Lung (tissue), 12 donors: ENCODE results near the gene BCAS3. TPM values are rescaled to one million over a fixed set of nuclear protein-coding genes. Genes with fewer than 3 reads are reported as not detected.
"Not testable (repeated sequence)": the region's sequence is repeated elsewhere in the genome, so short reads cannot be mapped to it uniquely, and the experiment has no call there.

ENCODE experiments used
- ATAC-seq: fragments of 200-7000 bp; cut with Tn5 transposase; one replicate; pipeline ENCODE4 v1.9.1; 2020; ENCODE audit warnings: moderate number of reproducible peaks; ENCODE audit not compliant: insufficient read depth, low FRiP score
- DNase-seq, 3 donors: peaks; one replicate each; pipeline ENCODE4 v3.0.0-alpha.2; 2013 to 2017
- H3K27ac ChIP-seq, 2 donors: one replicate each; pipeline ENCODE4 v1.5.1; 2013; ENCODE audit warnings: mild to moderate bottlenecking in 2 of 2, moderate library complexity in 2 of 2, control low read depth in 1 of 2, inconsistent platforms in 1 of 2, low read depth in 1 of 2, low read length in 1 of 2
- H3K27me3 ChIP-seq, 3 donors: one replicate each; pipeline ENCODE4 v1.5.1; 2013; ENCODE audit warnings: low read length in 2 of 3; ENCODE audit not compliant: control insufficient read depth in 3 of 3, insufficient read depth in 3 of 3
- H3K36me3 ChIP-seq, 4 donors: one replicate each; pipeline ENCODE4 v1.5.1; 2013; ENCODE audit warnings: low read length in 4 of 4, mild to moderate bottlenecking in 1 of 4, moderate library complexity in 1 of 4; ENCODE audit not compliant: control insufficient read depth in 4 of 4, insufficient read depth in 4 of 4
- H3K4me1 ChIP-seq, 5 donors: one replicate each; pipeline ENCODE4 v1.5.1; 2013; ENCODE audit warnings: low read length in 5 of 5, mild to moderate bottlenecking in 2 of 5, moderate library complexity in 1 of 5; ENCODE audit not compliant: control insufficient read depth in 5 of 5, insufficient read depth in 5 of 5
- H3K4me3 ChIP-seq: one replicate; pipeline ENCODE4 v1.5.1; 2013; ENCODE audit warnings: mild to moderate bottlenecking, control low read depth, moderate library complexity
- H3K9ac ChIP-seq, 2 donors: one replicate each; pipeline ENCODE4 v1.5.1; 2013; ENCODE audit warnings: low read length in 2 of 2, control low read depth in 1 of 2; ENCODE audit not compliant: insufficient read depth in 1 of 2
- H3K9me3 ChIP-seq, 4 donors: one replicate each; pipeline ENCODE4 v1.5.1; 2013; ENCODE audit warnings: low read length in 3 of 4, mild to moderate bottlenecking in 1 of 4, moderate library complexity in 1 of 4; ENCODE audit not compliant: control insufficient read depth in 4 of 4, insufficient read depth in 3 of 4
- WGBS, 2 donors: extraction: QIAGEN DNeasy Blood & Tissue Kit; methylation state at CpG; one replicate each; pipeline ENCODE4 v1.1.7; 2013; 5-methylcytosine and 5-hydroxymethylcytosine counted together
- polyA plus RNA-seq, 2 donors: library from polyadenylated mRNA; stranded (reverse); fragments of 200-250 nt; gene quantifications; one replicate each; pipeline ENCODE4 v1.2.1, GENCODE V29; 2013
- total RNA-seq, 2 donors: library from RNA; depleted of rRNA in 1 of 2; stranded (reverse); fragments of >200 nt in 1 of 2; gene quantifications; one replicate each; pipeline ENCODE4 v1.2.1, GENCODE V29; 2014 to 2021
- TF ChIP-seq, protein P1 (sequence below): IDR thresholded peaks from 2 replicates; pipeline ENCODE4 v1.5.1; 2012; ENCODE audit warnings: mild to moderate bottlenecking; ENCODE audit errors: control extremely low read depth, extremely low read depth
- donor health status: control.
- donor health status: control.
- donor health status: Bipolar disorder and iron deficiency.
- donor health status: healthy.
- donor health status: DM: yes; HTN: yes; CAD: no.

Gene BCAS3
- total and polyA plus RNA-seq, 4 donors: 4.0 to 101 (median 20.3) TPM

DNA sequence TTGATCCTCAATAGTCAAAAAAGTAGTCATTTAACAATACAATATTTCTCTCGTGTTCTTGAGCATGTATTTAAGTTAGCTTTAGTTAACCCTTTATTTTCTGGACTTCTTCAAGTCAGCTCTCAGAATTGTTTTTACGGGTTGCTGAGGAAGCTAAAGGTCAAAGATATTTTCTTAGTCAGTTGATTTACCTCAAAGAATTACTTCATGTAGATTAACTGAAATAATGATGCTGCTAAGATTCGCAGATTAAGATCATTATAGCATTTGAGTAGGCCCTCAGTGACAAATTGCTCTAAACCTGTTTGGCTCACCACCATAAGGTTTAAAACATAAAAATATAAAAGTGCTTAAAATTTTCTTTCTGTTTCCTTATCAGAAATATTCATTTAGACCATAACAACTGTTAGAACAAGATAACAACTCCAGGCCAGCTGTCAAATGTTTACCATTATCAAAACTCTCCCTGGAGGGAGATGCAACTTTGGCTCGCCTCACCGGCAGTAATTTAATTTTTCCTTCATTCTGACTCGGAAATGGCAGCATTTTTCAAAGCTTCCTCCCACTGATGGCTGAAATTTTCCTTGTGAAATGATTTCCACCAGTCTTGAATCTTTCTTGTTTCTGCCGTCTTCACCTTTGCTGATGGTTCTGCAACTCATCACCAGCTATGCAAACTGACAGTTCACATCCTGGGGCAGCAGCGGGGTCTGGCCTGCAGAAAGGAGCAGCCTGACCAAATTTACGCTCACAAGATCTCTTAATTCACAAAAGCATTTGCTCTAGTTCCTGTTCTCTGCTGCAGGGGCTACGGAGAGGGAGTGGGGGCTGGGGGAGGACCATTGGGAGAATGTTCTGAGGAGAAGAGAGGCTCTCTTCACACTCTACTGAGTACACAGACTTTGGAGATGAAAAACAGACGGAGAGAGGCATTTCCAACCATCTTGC is 467.2 kb downstream of the BCAS3 start:
- H3K4me1 ChIP-seq: peaks cover 3 to 66% (median 32%) of the 10 kb centered on the region in 5 donors
- H3K4me3 ChIP-seq: no peak overlapping the region
- peak; percentile 61 to 71 (median 65) for DNase-seq
- H3K27ac ChIP-seq: peak overlapping the region in 1 of 2 donors; percentile 59
- H3K9me3 ChIP-seq: no peaks in the 10 kb centered on the region
- 31 to 48% methylated on average over 11 of the region's 11 CpGs for WGBS, 2 donors
- TF ChIP-seq, protein P1, sequence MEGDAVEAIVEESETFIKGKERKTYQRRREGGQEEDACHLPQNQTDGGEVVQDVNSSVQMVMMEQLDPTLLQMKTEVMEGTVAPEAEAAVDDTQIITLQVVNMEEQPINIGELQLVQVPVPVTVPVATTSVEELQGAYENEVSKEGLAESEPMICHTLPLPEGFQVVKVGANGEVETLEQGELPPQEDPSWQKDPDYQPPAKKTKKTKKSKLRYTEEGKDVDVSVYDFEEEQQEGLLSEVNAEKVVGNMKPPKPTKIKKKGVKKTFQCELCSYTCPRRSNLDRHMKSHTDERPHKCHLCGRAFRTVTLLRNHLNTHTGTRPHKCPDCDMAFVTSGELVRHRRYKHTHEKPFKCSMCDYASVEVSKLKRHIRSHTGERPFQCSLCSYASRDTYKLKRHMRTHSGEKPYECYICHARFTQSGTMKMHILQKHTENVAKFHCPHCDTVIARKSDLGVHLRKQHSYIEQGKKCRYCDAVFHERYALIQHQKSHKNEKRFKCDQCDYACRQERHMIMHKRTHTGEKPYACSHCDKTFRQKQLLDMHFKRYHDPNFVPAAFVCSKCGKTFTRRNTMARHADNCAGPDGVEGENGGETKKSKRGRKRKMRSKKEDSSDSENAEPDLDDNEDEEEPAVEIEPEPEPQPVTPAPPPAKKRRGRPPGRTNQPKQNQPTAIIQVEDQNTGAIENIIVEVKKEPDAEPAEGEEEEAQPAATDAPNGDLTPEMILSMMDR: no peak
- H3K27me3 ChIP-seq: no peaks in the 10 kb centered on the region
- no peaks in the 10 kb centered on the region for H3K36me3 ChIP-seq
- peak overlapping the region in 1 of 2 donors; percentile 65 for H3K9ac ChIP-seq
- ATAC-seq: no peak

DNA sequence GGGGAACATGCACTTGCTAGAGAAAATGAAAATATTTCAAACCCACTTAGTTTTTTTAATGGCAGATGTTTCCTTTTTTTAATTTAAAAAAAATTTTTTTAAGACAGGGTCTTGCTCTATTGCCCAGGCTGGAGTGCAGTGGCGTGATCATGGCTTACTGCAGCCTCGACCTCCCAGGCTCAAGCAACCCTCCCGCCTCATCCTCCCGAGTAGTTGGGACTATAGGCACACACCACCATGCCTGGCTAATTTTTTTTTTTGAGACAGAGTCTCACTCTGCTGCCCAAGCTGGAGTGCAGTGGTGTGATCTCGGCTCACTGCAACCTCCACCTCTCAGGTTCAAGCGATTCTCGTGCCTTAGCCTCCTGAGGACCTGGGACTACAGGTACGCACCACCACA is 469.2 kb downstream of the BCAS3 start:
- H3K9ac ChIP-seq, DNase-seq, ATAC-seq, H3K27ac ChIP-seq, H3K36me3 ChIP-seq, H3K4me3 ChIP-seq, H3K27me3 ChIP-seq, H3K9me3 ChIP-seq: not testable (repeated sequence)
- H3K4me1 ChIP-seq: peaks cover 3 to 73% (median 39%) of the 10 kb centered on the region in 5 donors
- 99 to 100% methylated on average over 8 of the region's 8 CpGs for WGBS, 2 donors

DNA sequence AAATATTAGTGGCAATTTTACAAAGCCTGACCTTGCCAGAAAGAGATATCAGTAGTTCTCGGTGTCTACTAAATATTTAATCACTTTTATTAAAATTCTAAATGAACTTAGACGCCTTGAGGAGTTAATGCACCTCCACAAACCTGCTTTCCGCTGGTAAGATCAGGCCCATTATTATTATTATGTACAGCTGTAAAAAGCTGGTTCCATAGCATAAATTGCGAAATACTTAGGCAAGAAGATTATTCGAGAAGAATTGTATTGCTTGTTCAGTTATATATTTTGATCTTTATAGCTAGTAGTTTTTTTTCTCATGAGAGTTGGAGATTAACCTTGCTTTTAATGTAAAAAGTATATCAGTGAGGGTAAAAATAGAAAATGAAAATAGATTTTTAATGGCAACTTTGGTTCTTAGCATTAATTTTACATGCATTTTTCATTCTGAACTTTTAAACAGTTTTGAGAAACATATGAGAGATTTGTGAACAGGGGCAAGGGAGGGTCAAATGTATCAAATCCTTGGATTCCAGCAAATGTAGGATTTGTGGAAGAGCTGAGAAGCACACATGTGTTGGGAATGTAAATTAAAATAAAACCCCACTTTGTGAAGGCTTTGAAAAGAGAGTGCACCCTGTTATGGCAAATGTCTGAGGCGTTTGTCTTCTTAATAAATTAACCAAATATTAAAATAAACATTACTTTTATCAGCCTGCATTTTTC is 471.6 kb downstream of the BCAS3 start:
- Histone ChIP-seq H3K9ac (no peak overlapping the region), H3K9me3 (no peaks in the 10 kb centered on the region), H3K27me3 (no peaks in the 10 kb centered on the region), H3K4me3 (no peak overlapping the region), H3K27ac (no peak overlapping the region), H3K4me1 (peaks cover 3 to 66% (median 34%) of the 10 kb centered on the region in 5 donors), H3K36me3 (peaks cover 0 to 3% (median 0%) of the 10 kb centered on the region in 4 donors)
- 61 to 73% methylated on average over 6 of the region's 6 CpGs for WGBS, 2 donors
- DNase-seq (peak in 2 of 3 donors; percentile 56 to 61), ATAC-seq (no peak)
- TF ChIP-seq, protein P1: no peak

DNA sequence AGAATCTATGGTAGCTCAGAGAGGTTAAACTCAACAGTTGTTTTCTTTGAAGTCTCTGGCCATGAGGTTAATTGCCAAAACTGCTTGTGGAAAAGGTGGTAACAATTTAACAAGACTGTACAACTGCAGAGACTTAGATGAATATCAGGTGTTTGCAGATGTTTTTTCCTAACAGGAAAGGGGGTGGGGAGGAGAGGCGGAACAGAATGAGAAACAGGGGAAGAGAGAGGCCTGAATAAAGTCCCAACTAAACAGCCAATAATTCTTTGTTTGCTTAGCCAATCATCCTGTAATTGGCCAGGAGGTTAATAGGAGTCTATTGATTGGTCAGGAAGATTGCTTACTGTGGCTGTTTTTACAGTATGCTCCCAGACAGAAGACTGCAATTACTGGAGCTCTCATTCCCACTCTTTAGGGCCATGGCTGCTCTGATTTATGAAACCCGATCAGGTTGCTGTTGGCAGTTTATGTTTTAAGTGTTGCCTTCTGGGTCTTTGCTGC is 472.3 kb downstream of the BCAS3 start:
- H3K27ac ChIP-seq: no peak overlapping the region
- no peaks in the 10 kb centered on the region for H3K27me3 ChIP-seq
- 69 to 72% methylated on average over 2 of the region's 2 CpGs for WGBS, 2 donors
- DNase-seq: peak in 2 of 3 donors; percentile 45 to 50
- H3K4me3 ChIP-seq: no peak overlapping the region
- H3K9me3 ChIP-seq: no peaks in the 10 kb centered on the region
- H3K4me1 ChIP-seq: peaks cover 3 to 64% (median 27%) of the 10 kb centered on the region in 5 donors
- no peak for ATAC-seq
- H3K9ac ChIP-seq: no peak overlapping the region
- peaks cover 0 to 3% (median 0%) of the 10 kb centered on the region in 4 donors for H3K36me3 ChIP-seq
- TF ChIP-seq, protein P1: no peak
